Measurements from ENCODE around the gene SYT17.

Gene SYT17

GRCh38 chr16:19139436-19140091 is 28.5 kb upstream of the SYT17 start:
- no peak overlapping the region for H3K4me3 ChIP-seq (ENCODE audit: low read depth, low read length)
- no peak for TF ChIP-seq CTCF (IDR thresholded peaks at IDR 0.05; ENCODE audit: low read depth, low read length)

GRCh38 chr16:19140396-19140795 is 27.6 kb upstream of the SYT17 start:
- no peak for TF ChIP-seq CTCF (IDR thresholded peaks at IDR 0.05; ENCODE audit: low read depth, low read length)
- H3K4me3 ChIP-seq (ENCODE audit: low read depth, low read length) = no peak overlapping the region

- TF ChIP-seq CTCF (IDR thresholded peaks at IDR 0.05; ENCODE audit: low read depth, low read length) = no peak
- no peak overlapping the region for H3K4me3 ChIP-seq (ENCODE audit: low read depth, low read length)
Observed at GRCh38 chr16:19142939-19143598, 25.0 kb upstream of the SYT17 start.

- no peak for TF ChIP-seq CTCF (IDR thresholded peaks at IDR 0.05; ENCODE audit: low read depth, low read length)
- H3K4me3 ChIP-seq (ENCODE audit: low read depth, low read length) = no peak overlapping the region
Observed at GRCh38 chr16:19143599-19143956, 24.5 kb upstream of the SYT17 start.

GRCh38 chr16:19145010-19145409 is 23.0 kb upstream of the SYT17 start:
- no peak for TF ChIP-seq CTCF (IDR thresholded peaks at IDR 0.05; ENCODE audit: low read depth, low read length)
- H3K4me3 ChIP-seq (ENCODE audit: low read depth, low read length) = no peak overlapping the region

GRCh38 chr16:19147126-19147525 is 20.9 kb upstream of the SYT17 start:
- H3K4me3 ChIP-seq (ENCODE audit: low read depth, low read length) = no peak overlapping the region
- no peak for TF ChIP-seq CTCF (IDR thresholded peaks at IDR 0.05; ENCODE audit: low read depth, low read length)

- no peak for TF ChIP-seq CTCF (IDR thresholded peaks at IDR 0.05; ENCODE audit: low read depth, low read length)
- H3K4me3 ChIP-seq (ENCODE audit: low read depth, low read length) = no peak overlapping the region
Observed at GRCh38 chr16:19147627-19148026, 20.4 kb upstream of the SYT17 start.

Data from WI38 (cell line).